ENCODE results near the gene TDRD3.

DNA sequence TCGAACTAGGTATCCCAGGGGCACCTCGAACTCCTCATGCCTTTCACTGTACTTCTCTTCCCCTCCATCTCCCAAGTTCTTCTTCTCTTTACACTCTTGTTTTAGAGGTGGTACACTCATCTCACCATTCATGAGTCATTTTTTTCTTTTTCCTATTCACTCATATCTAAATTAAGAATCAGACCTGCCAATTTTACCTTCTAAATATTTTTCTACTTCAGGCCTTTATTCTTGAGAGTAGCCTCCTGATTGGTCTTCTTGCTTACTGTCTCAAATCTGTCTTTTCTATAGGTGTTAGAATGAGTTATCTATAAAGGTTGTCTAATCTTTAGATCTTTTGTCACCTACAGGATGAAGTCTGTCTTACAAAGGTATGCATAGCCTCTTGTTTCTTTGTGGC, 20.7 kb downstream of the TDRD3 start:
- TF ChIP-seq TAF1 (IDR thresholded peaks at IDR 0.05; ENCODE audit: low read depth, low read length) (no peak), POLR2AphosphoS5 (IDR thresholded peaks at IDR 0.05; ENCODE audit: low read depth, low read length) (no peak), POLR2A (IDR thresholded peaks at IDR 0.05; ENCODE audit: low read depth, low read length) (no peak), SPI1 (IDR thresholded peaks at IDR 0.05; ENCODE audit: low read depth, low read length) (no peak), POU2F2 (IDR thresholded peaks at IDR 0.05; ENCODE audit: low read depth, low read length) (no peak), PAX5 (IDR thresholded peaks at IDR 0.05; ENCODE audit: insufficient read depth, low read length, severe bottlenecking) (no peak)
